DOHH2 (cell line): Measurements from ENCODE around the gene ERRFI1.

Source experiments
- EZH2phosphoT487 ChIP-seq: fragments of 200-600 bp; sonication (generic); IDR thresholded peaks from 2 replicates; pipeline ENCODE4 v1.6.1; 2017; ENCODE audit warnings: borderline replicate concordance, mild to moderate bottlenecking, antibody characterized with exemption, low read length, moderate library complexity, mixed read lengths
- TF ChIP-seq, protein P1 (sequence below): fragments of 200-600 bp; sonication (generic); IDR thresholded peaks from one replicate; pipeline ENCODE4 v1.5.1; 2014; ENCODE audit warnings: antibody characterized with exemption, mild to moderate bottlenecking, low read depth, low read length; ENCODE audit not compliant: poor library complexity, severe bottlenecking

DNA sequence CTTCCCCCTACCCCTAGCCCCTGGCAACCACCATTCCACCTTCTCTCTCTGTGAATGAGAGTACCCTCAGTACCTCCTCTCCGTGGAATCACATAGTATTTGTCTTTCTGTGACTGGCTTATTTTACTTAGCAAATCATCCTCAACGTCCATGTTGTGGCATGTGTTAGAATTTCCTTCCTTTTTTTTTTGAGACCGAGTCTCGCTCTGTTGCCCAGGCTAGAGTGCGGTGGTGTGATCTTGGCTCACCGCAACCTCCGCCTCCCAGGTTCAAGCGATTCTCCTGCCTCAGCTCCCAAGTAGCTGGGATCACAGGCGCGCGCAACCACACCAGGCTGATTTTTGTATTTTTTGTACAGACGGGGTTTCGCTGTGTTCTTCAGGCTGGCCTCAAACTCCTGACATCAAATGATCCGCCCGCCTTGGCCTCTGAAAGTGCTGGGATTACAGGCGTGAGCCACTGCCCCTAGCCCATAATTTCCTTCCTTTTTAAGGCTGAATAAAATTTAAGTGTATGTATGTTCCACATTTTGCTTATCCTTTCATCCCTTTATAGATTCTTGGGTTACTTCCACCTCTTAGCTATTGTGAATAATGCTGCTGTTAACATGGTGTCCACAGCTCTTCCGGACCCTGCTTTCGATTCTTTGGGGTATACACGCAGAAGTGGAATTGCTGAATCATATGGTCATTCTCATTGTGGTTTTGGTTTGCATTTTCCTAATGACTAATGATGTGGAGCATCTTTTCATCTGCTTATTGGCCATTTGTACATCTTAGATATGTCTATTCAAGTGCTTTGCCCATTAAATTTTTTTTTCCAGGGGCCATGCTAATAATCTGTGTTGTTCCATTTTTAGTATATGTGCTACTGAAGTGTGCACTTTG, 32.3 kb downstream of the ERRFI1 start:
- no peak for TF ChIP-seq EZH2phosphoT487
- TF ChIP-seq, protein P1, sequence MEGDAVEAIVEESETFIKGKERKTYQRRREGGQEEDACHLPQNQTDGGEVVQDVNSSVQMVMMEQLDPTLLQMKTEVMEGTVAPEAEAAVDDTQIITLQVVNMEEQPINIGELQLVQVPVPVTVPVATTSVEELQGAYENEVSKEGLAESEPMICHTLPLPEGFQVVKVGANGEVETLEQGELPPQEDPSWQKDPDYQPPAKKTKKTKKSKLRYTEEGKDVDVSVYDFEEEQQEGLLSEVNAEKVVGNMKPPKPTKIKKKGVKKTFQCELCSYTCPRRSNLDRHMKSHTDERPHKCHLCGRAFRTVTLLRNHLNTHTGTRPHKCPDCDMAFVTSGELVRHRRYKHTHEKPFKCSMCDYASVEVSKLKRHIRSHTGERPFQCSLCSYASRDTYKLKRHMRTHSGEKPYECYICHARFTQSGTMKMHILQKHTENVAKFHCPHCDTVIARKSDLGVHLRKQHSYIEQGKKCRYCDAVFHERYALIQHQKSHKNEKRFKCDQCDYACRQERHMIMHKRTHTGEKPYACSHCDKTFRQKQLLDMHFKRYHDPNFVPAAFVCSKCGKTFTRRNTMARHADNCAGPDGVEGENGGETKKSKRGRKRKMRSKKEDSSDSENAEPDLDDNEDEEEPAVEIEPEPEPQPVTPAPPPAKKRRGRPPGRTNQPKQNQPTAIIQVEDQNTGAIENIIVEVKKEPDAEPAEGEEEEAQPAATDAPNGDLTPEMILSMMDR, result no peak
